Central memory CD8-positive, alpha-beta T cell (primary cell): ENCODE data around the gene ETS1.
A peak's percentile ranks its signal among the peaks of the same experiment; 100 is the strongest.

ENCODE experiments used
- ATAC-seq: fragments of 150-1000 bp; cut with Tn5 transposase; replicated peaks from 2 replicates; pipeline ENCODE4 v1.10.0; 2022; ENCODE audit warnings: mild to moderate bottlenecking, moderate FRiP score, moderate number of reproducible peaks; ENCODE audit not compliant: poor library complexity, severe bottlenecking; ENCODE audit errors: extremely low read depth
- DNase-seq, 2 donors: peaks; one replicate each; pipeline ENCODE4 v3.0.0; 2021; ENCODE audit warnings: low spot score in 2 of 2
- H3K27ac Mint-ChIP-seq: one replicate; pipeline ENCODE4 v1.8.0; 2022; ENCODE audit warnings: low read depth, mild to moderate bottlenecking, moderate library complexity, mixed read lengths
- H3K27me3 Mint-ChIP-seq: one replicate; pipeline ENCODE4 v1.8.0; 2022; ENCODE audit warnings: mixed read lengths
- H3K36me3 Mint-ChIP-seq: one replicate; pipeline ENCODE4 v1.8.0; 2022; ENCODE audit warnings: mild to moderate bottlenecking, moderate library complexity, mixed read lengths; ENCODE audit not compliant: insufficient read depth
- H3K4me1 Mint-ChIP-seq: one replicate; pipeline ENCODE4 v1.8.0; 2022; ENCODE audit warnings: mixed read lengths
- H3K4me3 Mint-ChIP-seq: one replicate; pipeline ENCODE4 v1.8.0; 2022; ENCODE audit warnings: mild to moderate bottlenecking, moderate library complexity, mixed read lengths
- H3K9me3 Mint-ChIP-seq: one replicate; pipeline ENCODE4 v1.8.0; 2022; ENCODE audit warnings: mixed read lengths

ETS1 gene

GRCh38 chr11:128480066-128480465 lies 107.3 kb downstream of the ETS1 start:
- no peak for DNase-seq
- Mint-ChIP-seq H3K4me1 (peaks cover 98% of the 10 kb centered on the region), H3K27me3 (no peaks in the 10 kb centered on the region), H3K36me3 (peaks cover 99% of the 10 kb centered on the region), H3K9me3 (no peaks in the 10 kb centered on the region), H3K4me3 (peak overlapping the region; percentile 79), H3K27ac (peak overlapping the region; percentile 99)
- ATAC-seq = no peak

DNA sequence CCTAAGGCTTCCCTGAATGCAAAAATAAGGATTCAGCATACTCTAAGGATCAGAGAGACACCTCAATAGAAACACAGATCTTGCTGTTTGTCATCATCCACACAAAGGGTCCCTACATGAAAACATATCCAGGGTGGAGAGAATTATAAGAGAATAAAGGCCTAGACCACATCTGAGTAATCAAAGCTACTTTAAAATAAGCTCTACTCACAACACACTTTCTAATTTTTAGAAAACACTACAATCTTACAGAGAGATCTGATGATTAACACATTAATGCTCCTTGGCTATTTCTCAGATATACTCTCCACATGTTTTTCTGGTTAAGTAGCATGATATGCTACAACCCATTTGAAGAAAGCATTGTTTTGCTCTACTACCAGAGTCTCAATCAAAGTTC lies 108.2 kb downstream of the ETS1 start:
- DNase-seq = no peak
- Mint-ChIP-seq H3K27me3 (no peaks in the 10 kb centered on the region), H3K27ac (peak overlapping the region; percentile 99), H3K36me3 (peaks cover 99% of the 10 kb centered on the region), H3K4me1 (peaks cover 98% of the 10 kb centered on the region), H3K4me3 (peak overlapping the region; percentile 79), H3K9me3 (no peaks in the 10 kb centered on the region)
- no peak for ATAC-seq

- H3K27me3 Mint-ChIP-seq = no peaks in the 10 kb centered on the region
Measured at GRCh38 chr11:128478305-128478704, 109.1 kb downstream of the ETS1 start.

GRCh38 chr11:128477811-128478210 lies 109.5 kb downstream of the ETS1 start:
- Mint-ChIP-seq H3K27ac (peak overlapping the region; percentile 99), H3K9me3 (no peaks in the 10 kb centered on the region), H3K4me1 (peaks cover 98% of the 10 kb centered on the region), H3K36me3 (peaks cover 99% of the 10 kb centered on the region), H3K4me3 (peak overlapping the region; percentile 79), H3K27me3 (no peaks in the 10 kb centered on the region)
- ATAC-seq (no peak), DNase-seq (no peak)

More at GRCh38 chr11:128478305-128478704, 109.1 kb downstream of the ETS1 start:
- peak overlapping the region; percentile 79 for H3K4me3 Mint-ChIP-seq
- H3K27ac Mint-ChIP-seq = peak overlapping the region; percentile 99
- no peak for ATAC-seq
- H3K9me3 Mint-ChIP-seq = no peaks in the 10 kb centered on the region
- H3K36me3 Mint-ChIP-seq = peaks cover 99% of the 10 kb centered on the region
- no peak for DNase-seq
- peaks cover 98% of the 10 kb centered on the region for H3K4me1 Mint-ChIP-seq

GRCh38 chr11:128477278-128477677 lies 110.1 kb downstream of the ETS1 start:
- Mint-ChIP-seq H3K4me1 (peaks cover 98% of the 10 kb centered on the region), H3K9me3 (no peaks in the 10 kb centered on the region), H3K27ac (peak overlapping the region; percentile 99), H3K36me3 (peaks cover 99% of the 10 kb centered on the region), H3K4me3 (peak overlapping the region; percentile 79), H3K27me3 (no peaks in the 10 kb centered on the region)
- no peak for ATAC-seq
- no peak for DNase-seq

DNA sequence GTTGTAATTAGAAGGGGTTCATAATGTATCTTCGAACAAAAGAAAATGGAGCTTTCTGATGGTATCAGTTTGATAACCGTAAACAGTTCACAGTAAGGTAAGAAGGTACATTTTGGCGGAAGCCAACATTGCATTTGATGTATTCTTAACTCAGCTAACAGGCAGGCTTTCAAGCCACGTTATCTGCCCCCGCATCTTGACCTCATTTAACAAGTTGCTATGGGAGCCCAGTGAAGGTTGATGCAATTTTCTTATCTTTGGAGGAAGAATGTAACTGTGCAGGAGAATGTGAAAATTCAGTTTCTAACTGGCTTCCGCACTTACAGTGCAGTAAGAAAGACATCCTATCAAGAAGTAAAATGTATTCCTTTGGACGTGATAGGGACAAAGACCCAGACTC lies 110.6 kb downstream of the ETS1 start:
- Mint-ChIP-seq H3K9me3 (no peaks in the 10 kb centered on the region), H3K4me3 (peak overlapping the region; percentile 79), H3K4me1 (peaks cover 98% of the 10 kb centered on the region), H3K36me3 (peaks cover 99% of the 10 kb centered on the region), H3K27me3 (no peaks in the 10 kb centered on the region), H3K27ac (peak overlapping the region; percentile 99)
- DNase-seq (peak; percentile 48 to 81), ATAC-seq (peak; percentile 81)

- DNase-seq = no peak
- peak overlapping the region; percentile 79 for H3K4me3 Mint-ChIP-seq
- peaks cover 98% of the 10 kb centered on the region for H3K4me1 Mint-ChIP-seq
- no peaks in the 10 kb centered on the region for H3K27me3 Mint-ChIP-seq
- peaks cover 99% of the 10 kb centered on the region for H3K36me3 Mint-ChIP-seq
- no peaks in the 10 kb centered on the region for H3K9me3 Mint-ChIP-seq
- H3K27ac Mint-ChIP-seq = peak overlapping the region; percentile 99
- no peak for ATAC-seq
Measured at GRCh38 chr11:128476049-128476448, 111.3 kb downstream of the ETS1 start.

- Mint-ChIP-seq H3K36me3 (peaks cover 96% of the 10 kb centered on the region), H3K27ac (peak overlapping the region; percentile 99), H3K4me3 (peak overlapping the region; percentile 79), H3K27me3 (no peaks in the 10 kb centered on the region), H3K9me3 (no peaks in the 10 kb centered on the region), H3K4me1 (peaks cover 98% of the 10 kb centered on the region)
- ATAC-seq = no peak
- DNase-seq = no peak
Measured at GRCh38 chr11:128474036-128474874, 113.1 kb downstream of the ETS1 start.

GRCh38 chr11:128473636-128474035 lies 113.7 kb downstream of the ETS1 start:
- DNase-seq = no peak
- no peak for ATAC-seq
- Mint-ChIP-seq H3K27me3 (no peaks in the 10 kb centered on the region), H3K27ac (peak overlapping the region; percentile 99), H3K9me3 (no peaks in the 10 kb centered on the region), H3K4me1 (peaks cover 95% of the 10 kb centered on the region), H3K4me3 (peak overlapping the region; percentile 79), H3K36me3 (peaks cover 96% of the 10 kb centered on the region)

- ATAC-seq = peak; percentile 12
- DNase-seq = no peak
- Mint-ChIP-seq H3K4me3 (peak overlapping the region; percentile 79), H3K27me3 (no peaks in the 10 kb centered on the region), H3K36me3 (peaks cover 97% of the 10 kb centered on the region), H3K27ac (peak overlapping the region; percentile 99), H3K9me3 (no peaks in the 10 kb centered on the region), H3K4me1 (peaks cover 95% of the 10 kb centered on the region)
Measured at GRCh38 chr11:128472128-128473089, 114.9 kb downstream of the ETS1 start.

- peak overlapping the region; percentile 79 for H3K4me3 Mint-ChIP-seq
- H3K9me3 Mint-ChIP-seq = no peaks in the 10 kb centered on the region
- DNase-seq (peak in 1 of 2 donors; percentile 57), ATAC-seq (peak; percentile 77)
- H3K27ac Mint-ChIP-seq = peak overlapping the region; percentile 99
- no peaks in the 10 kb centered on the region for H3K27me3 Mint-ChIP-seq
- peaks cover 96% of the 10 kb centered on the region for H3K36me3 Mint-ChIP-seq
- peaks cover 95% of the 10 kb centered on the region for H3K4me1 Mint-ChIP-seq
Measured at GRCh38 chr11:128471138-128471661, 116.2 kb downstream of the ETS1 start.

- peak overlapping the region; percentile 79 for H3K4me3 Mint-ChIP-seq
- peak overlapping the region; percentile 99 for H3K27ac Mint-ChIP-seq
- H3K4me1 Mint-ChIP-seq = peaks cover 97% of the 10 kb centered on the region
- H3K9me3 Mint-ChIP-seq = no peaks in the 10 kb centered on the region
- H3K27me3 Mint-ChIP-seq = no peaks in the 10 kb centered on the region
- peaks cover 96% of the 10 kb centered on the region for H3K36me3 Mint-ChIP-seq
- ATAC-seq = peak; percentile 47
- DNase-seq = peak in 1 of 2 donors; percentile 55
Measured at GRCh38 chr11:128470081-128470480, 117.3 kb downstream of the ETS1 start.
